LNCAP (cell line): ENCODE results near the gene DBNL.
A peak's percentile ranks its signal among the peaks of the same experiment; 100 is the strongest.

Source experiments
- TF ChIP-seq, protein P1 (sequence below): fragments of 450-650 bp; IDR thresholded peaks from 2 replicates; pipeline ENCODE4 v1.5.1; 2017; ENCODE audit warnings: mild to moderate bottlenecking

The DBNL gene

DNA sequence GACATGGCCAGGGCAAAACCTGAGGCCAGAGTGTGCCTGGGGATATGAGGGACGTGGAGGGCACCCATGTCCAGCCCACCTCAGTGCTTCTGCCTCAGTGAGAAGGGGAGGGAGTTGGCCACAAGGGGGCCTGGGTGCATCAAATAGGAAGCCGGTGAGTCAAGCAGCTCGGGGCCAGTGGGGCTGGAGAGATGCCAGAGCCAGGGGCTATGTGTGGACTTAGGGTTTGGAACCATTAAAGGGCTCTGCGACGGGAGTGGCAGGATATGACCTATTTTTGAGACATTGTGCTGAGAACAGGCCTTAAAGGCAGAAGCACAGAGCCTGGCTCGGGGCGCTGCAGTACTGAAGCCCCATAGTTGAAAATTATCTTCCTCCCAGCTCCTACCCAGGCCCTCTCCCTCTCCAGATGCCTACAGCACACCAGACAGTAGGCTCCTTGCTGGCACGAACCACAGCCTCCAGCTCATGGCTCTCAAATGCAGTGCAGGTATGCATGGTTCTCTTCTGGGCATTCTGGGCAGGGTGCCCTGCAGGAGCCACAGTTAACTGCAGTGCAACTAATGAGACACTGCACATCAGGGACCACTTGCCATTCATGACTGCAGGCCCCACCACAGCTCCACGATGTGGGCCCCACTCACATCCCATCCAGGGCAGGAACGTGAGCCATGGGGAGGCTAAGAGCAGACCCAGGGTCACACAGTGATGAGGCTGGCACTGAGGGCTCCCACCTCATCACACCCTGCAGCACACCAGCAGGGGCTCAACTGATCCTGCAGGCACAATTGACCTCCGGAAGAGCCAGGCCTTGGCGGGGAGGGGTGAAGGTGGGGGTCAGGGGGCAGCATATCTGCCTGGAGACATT lies 28.1 kb downstream of the DBNL start:
- TF ChIP-seq, protein P1, sequence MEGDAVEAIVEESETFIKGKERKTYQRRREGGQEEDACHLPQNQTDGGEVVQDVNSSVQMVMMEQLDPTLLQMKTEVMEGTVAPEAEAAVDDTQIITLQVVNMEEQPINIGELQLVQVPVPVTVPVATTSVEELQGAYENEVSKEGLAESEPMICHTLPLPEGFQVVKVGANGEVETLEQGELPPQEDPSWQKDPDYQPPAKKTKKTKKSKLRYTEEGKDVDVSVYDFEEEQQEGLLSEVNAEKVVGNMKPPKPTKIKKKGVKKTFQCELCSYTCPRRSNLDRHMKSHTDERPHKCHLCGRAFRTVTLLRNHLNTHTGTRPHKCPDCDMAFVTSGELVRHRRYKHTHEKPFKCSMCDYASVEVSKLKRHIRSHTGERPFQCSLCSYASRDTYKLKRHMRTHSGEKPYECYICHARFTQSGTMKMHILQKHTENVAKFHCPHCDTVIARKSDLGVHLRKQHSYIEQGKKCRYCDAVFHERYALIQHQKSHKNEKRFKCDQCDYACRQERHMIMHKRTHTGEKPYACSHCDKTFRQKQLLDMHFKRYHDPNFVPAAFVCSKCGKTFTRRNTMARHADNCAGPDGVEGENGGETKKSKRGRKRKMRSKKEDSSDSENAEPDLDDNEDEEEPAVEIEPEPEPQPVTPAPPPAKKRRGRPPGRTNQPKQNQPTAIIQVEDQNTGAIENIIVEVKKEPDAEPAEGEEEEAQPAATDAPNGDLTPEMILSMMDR = peak; percentile 52

DNA sequence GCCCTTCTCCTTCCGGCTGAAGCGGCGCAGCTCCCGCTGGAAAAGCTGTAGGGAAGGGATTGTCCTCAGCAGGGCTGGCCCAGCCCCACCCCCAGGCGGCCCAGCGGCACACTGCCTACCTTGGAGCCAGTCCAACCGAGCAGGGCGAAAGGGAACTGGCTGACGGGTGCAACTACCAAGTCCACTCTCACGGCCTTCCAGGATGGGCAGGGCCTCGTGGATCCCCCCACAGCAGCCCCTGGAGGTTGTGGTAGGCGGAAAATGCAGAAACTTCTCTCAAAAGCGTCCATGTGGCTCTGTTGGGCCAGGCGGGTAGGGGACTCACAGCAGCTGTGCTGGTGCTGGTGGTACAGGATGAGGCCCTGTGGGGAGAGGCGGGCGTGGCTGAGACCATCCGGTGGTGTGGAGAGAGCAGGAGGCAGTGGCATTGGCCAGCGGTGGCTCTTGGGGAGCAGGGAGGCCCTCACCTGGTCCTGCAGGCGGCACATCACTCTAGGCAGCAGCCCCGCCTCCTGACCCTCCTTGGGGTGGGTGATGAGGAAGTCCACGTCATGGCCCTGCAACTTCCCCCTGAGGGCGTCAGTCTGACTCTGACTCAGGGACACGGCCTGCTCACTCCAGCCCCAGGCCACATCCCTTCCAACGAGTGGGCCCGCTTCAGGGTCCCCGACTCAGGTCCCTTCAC lies 29.3 kb downstream of the DBNL start:
- TF ChIP-seq, protein P1 = no peak

DNA sequence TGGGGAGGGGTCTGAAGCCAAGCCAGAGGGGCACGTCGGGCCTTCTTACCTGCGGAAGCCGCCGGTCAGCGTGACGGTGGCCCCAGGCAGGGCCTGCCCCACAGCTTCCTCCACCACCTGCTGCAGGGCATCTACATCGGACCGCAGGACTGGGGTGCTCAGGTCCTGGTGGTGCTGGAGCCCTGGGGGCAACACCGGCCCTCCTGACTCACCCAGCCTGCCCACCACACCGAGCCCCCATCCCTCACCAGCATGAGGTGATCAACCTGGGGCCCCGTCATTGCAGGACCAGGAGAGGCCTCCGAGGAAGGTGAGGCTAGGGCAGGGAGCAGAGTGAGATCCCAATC lies 29.8 kb downstream of the DBNL start:
- TF ChIP-seq, protein P1 = no peak

DNA sequence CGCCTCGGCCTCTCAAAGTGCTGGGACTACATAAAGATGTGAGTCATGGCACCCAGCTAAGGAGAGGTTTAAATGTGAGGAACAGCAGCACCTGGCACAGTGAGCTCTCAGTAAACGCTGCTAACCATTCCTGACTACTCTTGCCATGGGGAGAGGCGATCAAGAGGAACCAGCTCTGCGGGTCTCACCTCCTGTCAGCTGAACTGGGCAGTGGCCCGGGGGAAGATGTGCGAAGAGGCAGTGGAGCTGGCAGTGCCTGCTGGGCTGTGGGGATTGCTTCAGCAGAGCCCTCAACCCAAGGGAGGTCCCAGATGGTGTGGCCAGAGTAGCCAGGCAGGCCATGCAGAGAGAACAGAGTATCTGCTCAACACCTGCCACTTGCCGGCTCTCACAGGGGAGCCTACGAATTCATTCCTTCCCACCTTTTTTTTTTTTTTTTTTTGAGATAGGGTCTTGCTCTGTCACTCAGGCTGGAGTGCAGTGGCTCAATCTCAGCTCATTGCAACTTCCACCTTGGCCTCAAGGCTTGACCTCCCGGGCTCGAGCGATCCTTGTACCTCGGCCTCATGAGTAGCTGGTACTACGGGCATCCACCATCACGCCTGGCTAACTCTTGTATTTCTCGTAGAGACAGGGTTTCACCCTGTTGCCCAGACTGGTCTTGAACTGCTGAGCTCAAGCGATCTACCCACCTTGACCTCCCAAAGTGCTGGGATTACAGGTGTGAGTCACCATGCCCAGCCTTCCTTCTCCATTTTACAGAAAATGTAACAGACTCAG lies 31.0 kb downstream of the DBNL start:
- TF ChIP-seq, protein P1 = no peak

- TF ChIP-seq, protein P1 = no peak
Measured at GRCh38 chr7:44076101-44076895, 31.8 kb downstream of the DBNL start.

- TF ChIP-seq, protein P1 = no peak
Measured at GRCh38 chr7:44077061-44077460, 32.6 kb downstream of the DBNL start.

DNA sequence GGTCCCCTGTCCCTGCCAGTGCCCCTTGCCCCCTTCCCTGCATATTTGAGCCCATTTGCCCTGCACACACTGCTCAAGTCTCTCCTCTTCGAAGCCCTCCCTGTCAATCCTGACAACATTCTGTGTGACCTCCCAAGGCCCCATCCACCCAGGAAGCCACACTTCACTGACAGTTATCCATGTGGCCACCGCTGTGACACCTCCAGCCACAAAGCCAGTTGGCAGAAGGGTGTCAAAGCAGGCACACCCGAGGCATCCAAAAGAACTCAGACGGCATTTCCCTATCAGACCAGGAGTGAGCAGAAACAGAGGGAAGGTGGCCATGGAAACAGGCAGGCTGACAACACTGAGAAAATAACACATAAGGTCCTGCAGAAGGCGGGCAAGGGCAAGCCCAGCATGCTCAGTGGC lies 33.2 kb downstream of the DBNL start:
- TF ChIP-seq, protein P1 = no peak
